HL-60/S4 treated with retinoic acid at 250 ng/mL for 4 days and 3 days (cell line): ENCODE results near the gene TMEM255B.
"Not testable (repeated sequence)": the region's sequence is repeated elsewhere in the genome, so short reads cannot be mapped to it uniquely, and the experiment has no call there.

Experiments
- in situ Hi-C: fragments of 300-500 bp; cut with MboI; formaldehyde crosslinking; loops from 2 replicates; pipeline ENCODE4 v1.7.0; 2022; ENCODE audit warnings: low sequenced_read_pairs

Gene TMEM255B

GRCh38 chr13:113734099-113734825, 24.8 kb upstream of the TMEM255B start:
- in situ Hi-C loops = no loop called here

DNA sequence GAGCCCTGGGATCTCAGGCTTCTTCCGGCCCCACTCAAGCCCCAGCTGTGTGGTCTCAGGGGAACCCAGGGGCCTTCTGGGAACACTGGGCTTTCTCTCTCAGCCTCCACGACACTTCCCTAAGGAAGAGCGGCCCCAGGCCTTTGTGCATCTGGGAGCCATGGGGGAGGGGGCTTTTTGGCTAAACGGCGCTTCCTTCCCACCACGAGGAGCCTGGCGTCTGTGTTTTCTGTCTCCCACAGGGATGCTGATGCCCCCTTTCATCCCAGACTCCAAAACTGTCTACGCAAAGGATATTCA, 24.2 kb upstream of the TMEM255B start:
- in situ Hi-C loops = no loop called here

DNA sequence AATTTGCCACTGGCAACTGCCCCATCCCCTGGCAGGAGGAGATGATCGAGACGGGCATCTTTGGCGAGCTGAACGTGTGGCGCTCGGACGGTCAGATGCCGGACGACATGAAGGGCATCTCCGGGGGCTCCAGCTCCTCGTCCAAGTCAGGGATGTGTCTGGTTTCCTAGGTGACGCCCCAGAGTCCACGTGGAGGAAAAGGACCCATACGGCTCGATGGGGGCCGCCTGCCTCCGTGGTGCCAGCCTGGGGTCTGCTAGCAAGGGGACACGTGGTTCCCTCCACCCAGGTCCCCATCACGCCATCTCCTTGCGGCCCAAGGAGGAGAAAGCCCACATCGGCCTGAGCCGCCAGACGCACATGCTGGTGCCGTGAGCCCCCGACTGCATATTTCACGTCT, 23.8 kb upstream of the TMEM255B start:
- in situ Hi-C loops = no loop called here

DNA sequence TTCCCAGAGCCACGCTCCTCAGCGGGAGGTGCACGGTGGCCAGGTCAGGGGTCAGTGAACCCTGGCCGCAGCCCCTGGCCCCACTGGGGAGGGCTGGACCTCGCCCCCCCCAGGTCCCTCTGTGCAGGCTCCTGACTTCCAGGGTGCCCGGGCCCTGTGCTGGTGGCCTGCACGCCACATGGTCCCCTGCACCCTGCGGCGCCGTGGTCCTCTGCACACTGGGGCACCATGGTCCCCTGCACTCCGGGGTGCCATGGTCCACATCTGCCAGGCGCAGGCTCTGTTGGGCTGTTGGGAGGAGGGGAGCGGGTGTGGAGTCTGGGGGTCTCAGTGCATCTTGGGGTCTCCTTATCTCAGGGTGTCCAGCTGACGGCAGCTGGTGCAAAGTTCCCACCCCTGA, 23.3 kb upstream of the TMEM255B start:
- in situ Hi-C loops = no loop called here

DNA sequence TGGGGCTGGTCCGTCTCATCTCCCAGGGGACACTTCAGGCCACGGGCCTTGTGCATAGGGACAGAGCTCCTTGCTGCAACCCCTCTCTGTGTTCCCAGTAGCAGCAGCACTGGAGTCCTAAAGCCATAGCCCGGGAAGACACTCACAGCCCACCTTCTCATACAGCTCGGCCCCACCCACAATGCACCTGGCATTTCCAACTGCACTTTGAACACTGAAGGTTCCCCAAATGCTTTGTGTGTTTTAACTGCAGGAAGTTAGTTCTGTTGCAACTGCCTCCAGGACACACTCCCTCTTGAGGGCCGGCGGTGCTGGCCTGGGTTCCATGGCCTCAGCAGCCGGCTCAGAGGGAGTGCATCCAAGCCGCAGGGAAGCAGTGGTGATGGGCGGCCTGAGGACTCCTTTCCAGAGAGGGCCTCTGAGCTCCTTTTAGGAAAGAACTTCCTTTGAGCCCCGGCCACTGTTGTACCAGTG, 22.7 kb upstream of the TMEM255B start:
- in situ Hi-C loops = no loop called here

DNA sequence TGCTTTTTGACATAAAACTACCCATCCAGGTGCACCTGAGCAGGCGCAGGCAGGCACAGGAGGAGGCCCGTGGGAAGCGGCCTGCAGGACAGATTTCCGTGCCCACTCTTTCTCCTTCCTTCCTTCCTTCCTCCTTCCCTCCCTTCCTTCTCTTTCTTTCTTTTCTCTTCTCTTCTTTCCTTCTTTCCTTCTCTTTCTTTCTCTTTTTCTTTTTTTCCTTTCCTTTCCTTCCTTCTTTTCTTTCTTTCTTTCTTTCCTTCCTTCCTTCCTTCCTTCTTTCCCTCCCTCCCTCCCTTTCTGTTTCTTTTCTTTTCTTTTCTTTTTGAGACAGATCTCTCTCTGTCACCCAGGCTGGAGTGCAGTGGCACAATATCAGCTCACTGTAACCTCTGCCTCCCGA, 21.2 kb upstream of the TMEM255B start:
- in situ Hi-C loops = no loop called here

DNA sequence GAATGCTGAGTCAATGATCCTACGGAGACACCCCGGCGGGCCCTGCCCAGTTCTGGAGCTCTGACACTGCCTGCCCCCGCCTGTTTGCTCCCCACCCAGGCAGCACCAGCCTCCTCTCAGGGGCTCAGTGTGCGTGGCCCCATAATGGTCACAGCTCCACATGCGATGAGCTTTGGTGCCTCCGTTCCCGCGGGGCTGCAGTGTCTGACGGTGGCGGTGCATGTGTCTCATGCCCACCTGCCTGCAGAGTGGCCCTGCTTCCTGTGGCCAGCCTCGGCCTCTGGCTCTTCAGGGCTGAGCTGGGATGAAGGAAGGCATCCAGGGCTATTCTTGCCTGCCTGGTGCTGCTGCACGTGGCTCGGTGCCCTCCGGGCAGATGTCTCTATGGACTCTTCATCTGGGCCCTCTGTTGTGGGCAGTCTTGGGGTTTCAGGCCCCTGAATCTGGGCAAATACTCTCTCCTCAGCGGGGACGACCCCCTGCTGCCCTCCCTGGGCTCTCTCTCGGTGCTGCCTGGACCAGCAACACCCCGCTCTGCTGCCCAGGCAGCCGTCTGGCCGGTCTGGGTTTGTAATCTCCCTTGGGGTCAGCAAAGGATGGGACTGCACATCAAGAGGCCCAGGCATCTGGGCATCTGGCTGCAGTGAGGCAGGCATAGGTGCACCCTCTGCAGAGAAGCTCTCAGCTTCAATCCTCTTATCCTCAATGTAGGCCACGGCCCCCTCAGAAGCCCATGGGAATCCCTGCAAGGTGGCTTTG, 19.3 kb upstream of the TMEM255B start:
- in situ Hi-C loops = no loop called here

- in situ Hi-C loops = no loop called here
Measured at GRCh38 chr13:113740286-113740556, 18.8 kb upstream of the TMEM255B start.

DNA sequence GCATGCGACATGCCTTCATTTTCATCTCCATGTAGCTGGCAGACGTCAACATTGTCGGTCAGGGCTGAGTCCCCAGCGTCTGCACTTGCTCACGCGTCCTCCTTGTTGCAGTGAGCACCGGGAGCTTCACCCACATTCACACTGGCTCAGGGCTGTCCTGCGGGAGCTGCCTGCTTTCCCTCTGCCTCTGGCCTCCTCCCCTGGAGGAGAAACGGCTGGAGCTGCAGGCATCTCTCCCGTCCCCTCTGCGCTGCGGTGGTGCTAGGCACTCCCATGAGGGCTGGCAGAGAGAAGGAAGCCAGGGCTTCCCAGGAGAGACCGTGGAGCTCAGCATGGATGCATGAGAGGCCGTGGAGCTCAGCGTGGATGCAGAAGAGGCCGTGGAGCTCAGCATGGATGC, 18.4 kb upstream of the TMEM255B start:
- in situ Hi-C loops = no loop called here

DNA sequence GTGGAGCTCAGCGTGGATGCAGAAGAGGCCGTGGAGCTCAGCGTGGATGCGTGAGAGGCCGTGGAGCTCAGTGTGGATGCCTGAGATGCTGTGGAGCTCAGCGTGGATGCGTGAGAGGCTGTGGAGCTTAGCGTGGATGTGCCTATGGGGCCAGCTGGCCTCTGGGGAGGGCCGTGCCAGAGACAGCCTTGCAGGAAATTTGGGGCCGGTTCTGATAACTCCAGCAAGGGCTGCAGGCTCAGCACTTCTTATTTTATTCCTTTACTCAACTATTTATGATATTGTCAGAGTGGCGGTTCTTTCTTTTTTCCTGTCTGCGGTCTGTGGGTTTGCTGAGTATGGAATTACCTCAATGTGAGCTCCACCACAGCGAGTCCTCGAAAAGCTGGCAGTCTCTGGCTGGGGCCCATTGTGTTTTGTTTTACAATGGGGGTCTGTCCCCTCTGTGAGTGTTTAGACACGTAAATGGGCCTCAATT, 17.8 kb upstream of the TMEM255B start:
- in situ Hi-C loops = no loop called here

- in situ Hi-C loops = no loop called here
Measured at GRCh38 chr13:113742000-113742441, 17.0 kb upstream of the TMEM255B start.

- in situ Hi-C loops = no loop called here
Measured at GRCh38 chr13:113742445-113743120, 16.4 kb upstream of the TMEM255B start.

DNA sequence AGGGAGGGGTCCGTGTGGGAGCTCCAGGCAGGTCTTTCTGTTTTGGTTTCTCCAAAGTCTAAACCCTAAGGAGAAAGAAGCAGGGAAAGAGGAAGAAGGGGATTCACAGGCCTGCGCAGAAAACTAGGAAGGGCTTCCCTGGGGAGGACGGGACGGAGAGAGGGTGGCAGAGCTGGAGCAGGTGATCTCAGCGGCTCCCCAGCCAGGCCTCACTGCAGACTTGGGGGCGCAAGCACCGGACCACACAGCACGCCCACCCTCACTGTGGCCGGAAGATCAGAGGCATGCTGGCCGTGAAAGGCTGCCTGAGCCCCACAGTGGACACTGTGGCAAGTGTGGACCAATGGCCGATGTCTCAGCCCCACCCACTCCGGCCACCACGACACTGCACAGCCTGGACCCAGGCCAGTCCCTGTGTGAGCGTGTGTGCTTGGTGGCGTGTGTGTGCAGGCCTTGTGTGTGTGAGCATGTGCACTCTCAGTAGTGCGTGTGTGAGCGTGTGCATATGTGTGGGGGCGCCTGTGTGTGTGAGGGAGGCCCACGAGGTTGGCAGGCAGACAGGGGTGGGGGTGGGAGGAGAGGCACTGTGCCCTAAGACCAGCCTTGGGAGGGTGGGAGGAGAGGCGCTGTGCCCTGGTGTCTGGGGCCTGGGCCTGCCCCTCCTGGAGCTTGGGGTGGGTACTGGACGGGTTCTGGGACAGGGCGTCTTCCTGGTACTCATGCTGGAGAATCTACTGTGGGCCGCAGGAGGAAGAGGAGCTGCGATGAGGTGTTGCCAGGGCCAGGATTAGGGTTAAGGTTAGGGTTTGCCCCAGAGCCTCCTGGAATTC, 15.4 kb upstream of the TMEM255B start:
- in situ Hi-C loops = no loop called here

DNA sequence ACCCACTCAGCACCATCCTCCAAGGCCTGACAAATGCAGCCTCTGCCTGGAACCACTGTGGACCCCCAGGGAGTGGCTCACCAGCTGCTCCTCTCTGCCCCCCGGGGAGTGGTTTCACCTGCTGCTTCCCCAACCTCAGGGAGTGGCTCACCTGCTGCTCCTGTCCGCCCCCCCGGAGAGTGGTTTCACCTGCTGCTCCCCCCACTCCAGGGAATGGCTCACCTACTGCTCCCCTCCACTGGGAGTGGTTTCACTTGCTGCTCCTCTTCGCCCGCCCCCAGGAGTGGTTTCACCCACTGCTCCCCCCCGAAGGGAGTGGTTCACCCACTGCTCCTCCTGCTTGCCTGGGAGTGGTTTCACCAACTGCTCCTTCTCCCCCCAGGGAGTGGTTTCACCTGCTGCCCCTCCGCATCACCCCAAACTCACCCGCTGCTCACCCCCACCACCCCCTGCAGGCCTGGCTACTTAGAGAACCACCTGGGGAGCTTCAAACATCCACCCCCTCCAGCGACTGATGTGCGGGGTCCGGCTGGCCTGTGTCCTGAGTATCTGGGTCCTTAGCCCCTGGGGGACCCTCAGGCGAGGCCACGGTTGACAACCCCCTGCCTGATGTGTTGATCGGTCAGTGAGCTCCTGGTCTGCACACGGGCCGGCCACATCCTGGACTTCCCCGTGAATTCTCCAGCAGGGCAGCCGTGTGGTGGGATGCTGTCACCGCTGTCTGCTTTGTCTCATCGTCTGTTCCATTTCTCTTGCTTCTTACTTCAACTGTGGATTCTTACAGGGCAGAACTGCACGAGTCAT, 14.6 kb upstream of the TMEM255B start:
- in situ Hi-C loops = no loop called here

- in situ Hi-C loops = no loop called here
Measured at GRCh38 chr13:113745059-113745458, 14.0 kb upstream of the TMEM255B start.

DNA sequence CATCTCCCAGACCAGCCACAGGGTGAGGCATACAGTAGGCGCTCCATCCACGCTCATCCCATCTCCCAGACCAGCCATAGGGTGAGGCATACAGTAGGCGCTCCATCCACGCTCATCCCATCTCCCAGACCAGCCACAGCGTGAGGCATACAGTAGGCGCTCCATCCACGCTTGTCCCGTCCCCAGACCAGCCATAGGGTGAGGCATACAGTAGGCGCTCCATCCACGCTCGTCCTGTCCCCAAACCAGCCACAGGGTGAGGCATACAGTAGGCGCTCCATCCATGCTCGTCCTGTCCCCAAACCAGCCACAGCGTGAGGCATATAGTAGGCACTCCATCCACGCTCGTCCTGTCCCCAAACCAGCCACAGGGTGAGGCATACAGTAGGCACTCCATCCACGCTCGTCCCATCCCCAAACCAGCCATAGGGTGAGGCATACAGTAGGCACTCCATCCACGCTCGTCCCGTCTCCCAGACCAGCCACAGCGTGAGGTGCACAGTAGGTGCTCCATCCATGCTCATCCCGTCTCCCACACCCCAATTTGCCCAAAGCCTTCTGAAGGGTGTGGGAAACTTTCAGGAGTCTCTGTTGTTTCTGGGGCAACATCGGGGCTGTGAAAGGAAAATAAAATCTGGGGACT, 13.4 kb upstream of the TMEM255B start:
- in situ Hi-C loops = not testable (repeated sequence)

DNA sequence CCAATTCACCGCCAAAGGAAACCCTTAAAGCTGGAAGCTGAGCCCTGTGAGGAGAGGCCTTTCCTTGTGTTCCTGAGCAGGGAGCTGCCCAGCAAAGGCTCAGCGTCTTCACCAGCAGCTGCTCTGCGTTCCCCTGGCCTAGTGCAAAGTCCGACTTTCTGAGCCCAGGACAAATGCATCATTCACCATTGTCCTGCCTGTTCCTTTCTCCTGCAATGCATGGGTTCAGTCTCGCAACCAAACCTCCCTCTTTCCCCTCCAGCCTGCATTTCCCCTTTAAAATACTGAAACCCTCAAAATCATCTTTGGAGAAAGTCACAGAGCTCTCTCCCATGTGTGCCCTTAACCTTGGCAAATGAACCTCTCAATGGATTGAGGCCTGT, 12.9 kb upstream of the TMEM255B start:
- in situ Hi-C loops = no loop called here

DNA sequence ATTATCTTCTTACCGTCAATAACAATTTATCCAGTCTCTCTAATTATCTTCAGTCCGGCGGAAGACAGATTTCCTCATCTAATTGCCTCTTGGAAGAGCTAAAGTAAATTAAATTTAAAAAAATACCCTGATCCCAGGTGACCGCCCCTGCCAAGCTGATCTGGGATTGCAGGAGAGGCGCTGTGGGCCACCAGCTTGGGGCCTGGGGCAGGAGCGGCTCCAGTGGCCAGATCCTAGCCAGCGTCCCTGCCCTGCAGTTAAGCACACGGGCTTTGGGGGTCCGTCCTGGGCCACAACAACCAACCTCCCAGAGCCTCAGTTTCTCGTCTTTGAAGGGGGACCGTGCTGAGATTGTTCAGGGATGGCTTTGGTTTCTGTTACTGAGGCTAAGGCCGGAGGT, 12.4 kb upstream of the TMEM255B start:
- in situ Hi-C loops = no loop called here

DNA sequence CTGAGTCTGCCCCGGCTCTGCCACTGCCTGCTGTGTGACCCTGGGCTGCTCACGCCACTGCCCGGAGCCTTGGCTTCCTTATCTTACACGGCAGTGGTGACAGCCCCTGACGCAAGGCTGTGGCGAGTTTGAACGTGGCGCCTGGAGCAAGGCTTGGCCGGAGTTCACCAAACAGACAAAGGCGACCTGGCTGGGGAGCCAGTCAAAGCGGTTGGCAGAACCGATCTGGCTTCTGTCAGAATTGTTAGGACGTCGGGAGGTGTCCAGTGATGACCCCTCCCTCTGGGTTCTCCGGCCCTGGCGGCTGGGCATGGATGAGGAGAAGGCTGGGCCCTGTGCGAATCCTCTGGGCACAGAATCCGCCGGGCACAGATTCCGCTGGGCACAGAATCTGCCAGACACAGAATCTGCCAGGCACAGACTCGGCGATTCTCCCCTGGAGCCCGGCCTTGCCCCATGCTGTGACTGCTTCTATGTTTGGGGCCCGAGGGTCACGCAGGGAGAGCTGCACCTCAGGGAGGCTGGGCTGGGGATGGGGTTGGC, 11.7 kb upstream of the TMEM255B start:
- in situ Hi-C loops = no loop called here
